H1 (cell line): ENCODE measurements around the gene PLPPR1. TPM values are rescaled to one million over a fixed set of nuclear protein-coding genes. Genes with fewer than 3 reads are reported as not detected.

ENCODE experiments used
- CTCF ChIA-PET: fragments of 300-600 bp; sonication (Branson Sonifier 250); formaldehyde crosslinking; loops from one replicate; lab custom pipeline; 2021; ENCODE audit not compliant: partially characterized antibody; lab: Charles Lee
- POLR2A ChIA-PET: fragments of 300-600 bp; sonication (Branson Sonifier 250); formaldehyde crosslinking; loops from one replicate; lab custom pipeline; 2021; ENCODE audit warnings: inconsistent platforms; ENCODE audit not compliant: partially characterized antibody; lab: Charles Lee
- DNase-seq, 2 experiments: peaks; one replicate each; pipeline versions ENCODE4 v3.0.0 to v3.0.0-alpha.2; 2010 to 2022; ENCODE audit warnings: low spot score in 2 of 2, low read depth in 1 of 2, mixed read lengths in 1 of 2
- FAIRE-seq: peaks from 2 replicates; lab custom pipeline; 2011; peaks lifted over from hg19 to GRCh38; lab: Jason Lieb, UNC
- H2AFZ ChIP-seq: 2 replicates; pipeline ENCODE4 v1.8.1; 2012; ENCODE audit warnings: low read length, inconsistent platforms
- H2AK5ac ChIP-seq: 2 replicates; pipeline ENCODE4 v1.6.1; 2013; ENCODE audit warnings: low read depth, low read length
- H2BK120ac ChIP-seq: replicated peaks from 2 replicates; pipeline ENCODE3; 2013; ENCODE audit warnings: low read depth, low read length, inconsistent platforms
- H2BK12ac ChIP-seq: 2 replicates; pipeline ENCODE4 v1.6.1; 2013; ENCODE audit warnings: low read depth, low read length
- H2BK15ac ChIP-seq: 2 replicates; pipeline ENCODE4 v1.6.1; 2013; ENCODE audit warnings: low read length
- H2BK20ac ChIP-seq: 2 replicates; pipeline ENCODE4 v1.6.1; 2013; ENCODE audit warnings: low read length
- H2BK5ac ChIP-seq: 2 replicates; pipeline ENCODE4 v1.6.1; 2013; ENCODE audit warnings: low read depth, low read length
- H3K14ac ChIP-seq: 2 replicates; pipeline ENCODE4 v1.6.1; 2013; ENCODE audit warnings: inconsistent platforms; ENCODE audit not compliant: insufficient read length
- H3K18ac ChIP-seq: 2 replicates; pipeline ENCODE4 v1.6.1; 2013; ENCODE audit warnings: low read length; ENCODE audit errors: extremely low read depth
- H3K23ac ChIP-seq: 2 replicates; pipeline ENCODE4 v1.6.1; 2013; ENCODE audit warnings: inconsistent platforms; ENCODE audit not compliant: insufficient read length
- H3K23me2 ChIP-seq: 2 replicates; pipeline ENCODE4 v1.6.1; 2013; ENCODE audit warnings: low read depth, low read length
- H3K27ac ChIP-seq: 2 replicates; pipeline ENCODE4 v1.6.1; 2011; ENCODE audit warnings: low read depth, low read length, inconsistent platforms
- H3K27me3 ChIP-seq, 4 experiments: replicated peaks in 1 of 4; 1 replicate in 1 of 4; 2 replicates in 3 of 4; pipeline versions ENCODE4 v1.6.1 to v1.8.1; 2011 to 2013; ENCODE audit warnings: low read length in 3 of 4, mild to moderate bottlenecking in 3 of 4, inconsistent platforms in 2 of 4, mixed read lengths in 2 of 4, moderate library complexity in 1 of 4; ENCODE audit not compliant: control insufficient read depth in 3 of 4, insufficient read depth in 3 of 4; ENCODE audit errors: extremely low read depth in 1 of 4
- H3K36me3 ChIP-seq, 4 experiments: 2 replicates each; pipeline versions ENCODE4 v1.6.1 to v1.8.1; 2011 to 2013; ENCODE audit warnings: mild to moderate bottlenecking in 4 of 4, low read length in 3 of 4, moderate library complexity in 2 of 4, control low read depth in 1 of 4, inconsistent platforms in 1 of 4; ENCODE audit not compliant: insufficient read depth in 4 of 4, control insufficient read depth in 2 of 4
- H3K4ac ChIP-seq: replicated peaks from 2 replicates; pipeline ENCODE3; 2013; ENCODE audit warnings: low read length, low read depth, mixed read lengths, inconsistent platforms; ENCODE audit not compliant: insufficient read length
- H3K4me1 ChIP-seq, 4 experiments: replicated peaks in 1 of 4; 1 replicate in 1 of 4; 2 replicates in 3 of 4; pipeline versions ENCODE4 v1.6.1 to v1.8.1; 2011 to 2013; ENCODE audit warnings: low read length in 3 of 4, inconsistent platforms in 2 of 4, mixed read lengths in 1 of 4; ENCODE audit not compliant: insufficient read depth in 4 of 4, control insufficient read depth in 3 of 4
- H3K4me2 ChIP-seq, 2 experiments: 2 replicates each; pipeline versions ENCODE4 v1.6.1 to v1.8.1; 2011 to 2013; ENCODE audit warnings: low read depth in 2 of 2, low read length in 2 of 2, control low read depth in 1 of 2, inconsistent platforms in 1 of 2, mild to moderate bottlenecking in 1 of 2; ENCODE audit not compliant: insufficient read depth in 1 of 2
- H3K4me3 ChIP-seq, 4 experiments: fragments of 200-600, 300-600 bp in 1 of 4; sonication (generic), shearing (Covaris generic), sonication (Bioruptor Twin) in 1 of 4; 2 replicates each; pipeline versions ENCODE4 v1.5.1 to v1.8.1; 2011 to 2016; ENCODE audit warnings: low read length in 4 of 4, low read depth in 3 of 4, control low read depth in 2 of 4, inconsistent platforms in 2 of 4, mild to moderate bottlenecking in 2 of 4, mixed read lengths in 1 of 4, moderate library complexity in 1 of 4; ENCODE audit not compliant: insufficient read depth in 2 of 4; ENCODE audit errors: extremely low read depth in 1 of 4
- H3K56ac ChIP-seq: replicated peaks from 2 replicates; pipeline ENCODE3; 2013; ENCODE audit warnings: low read depth, mild to moderate bottlenecking, mixed read lengths, low read length, inconsistent platforms; ENCODE audit not compliant: insufficient read length
- H3K79me1 ChIP-seq: 2 replicates; pipeline ENCODE4 v1.6.1; 2013; ENCODE audit warnings: low read depth, low read length, control low read depth
- H3K79me2 ChIP-seq, 2 experiments: 2 replicates each; pipeline versions ENCODE4 v1.6.1 to v1.8.1; 2012 to 2013; ENCODE audit warnings: low read length in 2 of 2, mild to moderate bottlenecking in 2 of 2, inconsistent platforms in 1 of 2; ENCODE audit not compliant: insufficient read depth in 2 of 2, control insufficient read depth in 1 of 2
- H3K9ac ChIP-seq, 4 experiments: replicated peaks in 1 of 4; 1 replicate in 1 of 4; 2 replicates in 3 of 4; pipeline versions ENCODE4 v1.6.1 to v1.8.1; 2011 to 2013; ENCODE audit warnings: low read depth in 3 of 4, low read length in 3 of 4, control low read depth in 2 of 4, mild to moderate bottlenecking in 2 of 4, moderate library complexity in 2 of 4, inconsistent platforms in 1 of 4; ENCODE audit errors: extremely low read depth in 1 of 4
- H3K9me3 ChIP-seq, 2 experiments: 2 replicates each; pipeline versions ENCODE4 v1.6.1 to v1.8.1; 2012 to 2013; ENCODE audit warnings: mild to moderate bottlenecking in 2 of 2, moderate library complexity in 2 of 2, control low read depth in 1 of 2, inconsistent platforms in 1 of 2, low read depth in 1 of 2, low read length in 1 of 2, mixed read lengths in 1 of 2; ENCODE audit not compliant: insufficient read depth in 2 of 2
- H4K20me1 ChIP-seq, 2 experiments: replicated peaks in 1 of 2; 2 replicates each; pipeline versions ENCODE3 to v1.8.1; 2011 to 2013; ENCODE audit warnings: inconsistent platforms in 2 of 2, low read length in 2 of 2, mild to moderate bottlenecking in 1 of 2; ENCODE audit not compliant: insufficient read depth in 2 of 2, control insufficient read depth in 1 of 2
- H4K5ac ChIP-seq: 2 replicates; pipeline ENCODE4 v1.6.1; 2013; ENCODE audit warnings: low read length, low read depth, mixed read lengths, inconsistent platforms; ENCODE audit not compliant: insufficient read length
- H4K8ac ChIP-seq: 2 replicates; pipeline ENCODE4 v1.8.0; 2013; ENCODE audit warnings: mild to moderate bottlenecking, moderate library complexity, low read length, inconsistent platforms; ENCODE audit not compliant: insufficient read depth; ENCODE audit errors: extremely low read depth
- H4K91ac ChIP-seq: replicated peaks from 2 replicates; pipeline ENCODE3; 2013; ENCODE audit warnings: low read length, mixed read lengths, inconsistent platforms; ENCODE audit not compliant: insufficient read length
- ASH2L ChIP-seq: fragments of 200-600, 300-600 bp; sonication (generic); IDR thresholded peaks from one replicate; pipeline ENCODE4 v1.7.1; 2017; ENCODE audit warnings: low read length
- CEBPB ChIP-seq: IDR thresholded peaks from 2 replicates; pipeline ENCODE4 v1.6.1; 2012; ENCODE audit warnings: low read depth, low read length
- FOSL1 ChIP-seq: IDR thresholded peaks from 2 replicates; pipeline ENCODE4 v1.6.1; 2011; ENCODE audit warnings: mild to moderate bottlenecking, low read depth, low read length, moderate library complexity; ENCODE audit not compliant: insufficient read depth
- MAFK ChIP-seq: IDR thresholded peaks from 2 replicates; pipeline ENCODE4 v1.6.1; 2012; ENCODE audit warnings: low read depth, mild to moderate bottlenecking, improper control_type of control experiment, low read length
- NANOG ChIP-seq: IDR thresholded peaks from 2 replicates; pipeline ENCODE4 v1.6.1; 2011; ENCODE audit warnings: low read length, low read depth, mild to moderate bottlenecking, inconsistent platforms; ENCODE audit not compliant: insufficient read depth, poor library complexity, severe bottlenecking
- PHF8 ChIP-seq: fragments of 200-600 bp; sonication (generic); conservative IDR thresholded peaks from 2 replicates; pipeline ENCODE4 v1.7.1; 2012; ENCODE audit warnings: low read depth, mild to moderate bottlenecking, inconsistent platforms, low read length, moderate library complexity
- RAD21 ChIP-seq, 2 experiments: IDR thresholded peaks in 1 of 2; conservative IDR thresholded peaks in 1 of 2; 2 replicates each; pipeline ENCODE4 v1.6.1; 2011; ENCODE audit warnings: low read depth in 2 of 2, low read length in 2 of 2, improper control_type of control experiment in 1 of 2, inconsistent platforms in 1 of 2, mild to moderate bottlenecking in 1 of 2, moderate library complexity in 1 of 2
- RBBP5 ChIP-seq: IDR thresholded peaks from 2 replicates; pipeline ENCODE4 v1.7.1; 2012; ENCODE audit warnings: low read depth, mild to moderate bottlenecking, inconsistent platforms, low read length, moderate library complexity, borderline replicate concordance
- SAP30 ChIP-seq: fragments of 300-600 bp; sonication (generic); IDR thresholded peaks from 2 replicates; pipeline ENCODE4 v1.7.1; 2012; ENCODE audit warnings: low read length, moderate library complexity, mild to moderate bottlenecking, inconsistent platforms; ENCODE audit not compliant: insufficient read depth, insufficient replicate concordance
- SP1 ChIP-seq: IDR thresholded peaks from 2 replicates; pipeline ENCODE4 v1.6.1; 2011; ENCODE audit warnings: low read depth, low read length
- SP2 ChIP-seq: IDR thresholded peaks from 2 replicates; pipeline ENCODE4 v1.6.1; 2012; ENCODE audit warnings: mild to moderate bottlenecking, low read length, inconsistent platforms
- TAF1 ChIP-seq: IDR thresholded peaks from 2 replicates; pipeline ENCODE4 v1.6.1; 2011; ENCODE audit warnings: mild to moderate bottlenecking, low read depth, low read length
- TCF12 ChIP-seq: IDR thresholded peaks from 2 replicates; pipeline ENCODE4 v1.6.1; 2011; ENCODE audit warnings: low read depth, mild to moderate bottlenecking, low read length
- TEAD4 ChIP-seq: IDR thresholded peaks from 2 replicates; pipeline ENCODE4 v1.6.1; 2012; ENCODE audit warnings: low read depth, low read length, inconsistent platforms, mixed read lengths
- ZNF274 ChIP-seq: IDR thresholded peaks from 2 replicates; pipeline ENCODE4 v1.7.0; 2012; ENCODE audit warnings: low read length, borderline replicate concordance; ENCODE audit errors: extremely low read depth
- polyA plus RNA-seq, 7 experiments: library from polyadenylated mRNA; depleted of rRNA in 3 of 7; stranded (reverse) in 5 of 7; unstranded in 2 of 7; fragments of >200 nt in 5 of 7; fragments of 200-250 nt in 2 of 7; gene quantifications; 1 replicate in 5 of 7; 2 replicates in 1 of 7; 4 replicates in 1 of 7; pipeline versions ENCODE4 v1.2.1 to v1.2.3, GENCODE V29; 2011 to 2013; ENCODE audit warnings: missing spikeins in 2 of 7, mixed read lengths in 2 of 7
- total RNA-seq: library from RNA; stranded (reverse); fragmentation: NEBNext Ultra II Directional; extraction: Animal tissue kit (Norgen Biotek cat#: 25700); gene quantifications from 2 replicates; pipeline ENCODE4 v1.2.1, GENCODE V29; 2021

PLPPR1 gene
- total and polyA plus RNA-seq, 2 of the 8 experiments (the other 6 are each of a cell fraction or from before 2014, with no cell fraction given): 1.4 to 1.8 TPM

DNA sequence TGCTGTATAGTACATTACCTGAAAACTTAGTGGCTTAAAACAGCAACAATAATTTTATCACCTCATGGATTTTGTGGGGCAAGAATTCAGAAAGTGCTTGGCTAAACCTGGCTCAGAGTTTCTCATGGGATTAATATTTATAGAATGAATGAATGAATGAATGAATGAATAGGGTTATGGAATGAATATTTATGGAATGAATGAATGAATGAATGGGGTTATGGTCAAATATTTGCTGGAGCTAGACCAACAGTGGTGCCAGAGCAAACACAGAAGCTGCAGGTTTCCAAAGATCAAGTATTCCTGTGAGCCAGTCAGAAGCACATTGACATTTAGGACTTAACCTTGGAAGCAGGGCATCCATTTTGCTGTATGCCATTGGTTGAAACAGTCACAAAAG lies 35.7 kb downstream of the PLPPR1 start:
- no peaks in the 10 kb centered on the region for H3K79me2 ChIP-seq
- H3K23me2 ChIP-seq: no peaks in the 10 kb centered on the region
- no peaks in the 10 kb centered on the region for H3K4me1 ChIP-seq
- no peak overlapping the region for H2AFZ ChIP-seq
- no peak overlapping the region for H3K56ac ChIP-seq
- H4K91ac ChIP-seq: no peak overlapping the region
- no peak overlapping the region for H2BK120ac ChIP-seq
- no peak overlapping the region for H3K4me2 ChIP-seq
- FAIRE-seq (no peak), DNase-seq (no peak)
- ChIA-PET POLR2A (no interaction called here), CTCF (interaction anchor here (0.7 to 1.0 kb wide), 2 partner anchors 9 to 127 kb away, joined by 3 read pairs; no protein-coding TSS in a partner anchor)
- no peak overlapping the region for H3K4ac ChIP-seq
- H3K9ac ChIP-seq: no peak overlapping the region
- H3K79me1 ChIP-seq: no peaks in the 10 kb centered on the region
- H3K9me3 ChIP-seq: no peaks in the 10 kb centered on the region
- no peak overlapping the region for H2BK20ac ChIP-seq
- no peak overlapping the region for H2AK5ac ChIP-seq
- H2BK5ac ChIP-seq: no peak overlapping the region
- H4K8ac ChIP-seq: no peak overlapping the region
- no peak overlapping the region for H2BK12ac ChIP-seq
- no peaks in the 10 kb centered on the region for H3K36me3 ChIP-seq
- H3K18ac ChIP-seq: no peak overlapping the region
- H3K23ac ChIP-seq: no peak overlapping the region
- H3K4me3 ChIP-seq: no peak overlapping the region
- H4K20me1 ChIP-seq: no peaks in the 10 kb centered on the region
- H3K27me3 ChIP-seq: no peaks in the 10 kb centered on the region
- no peak overlapping the region for H4K5ac ChIP-seq
- H3K27ac ChIP-seq: no peak overlapping the region
- no peak overlapping the region for H3K14ac ChIP-seq
- no peak overlapping the region for H2BK15ac ChIP-seq
- TF ChIP-seq CEBPB (no peak), PHF8 (no peak), MAFK (no peak), SP1 (no peak), RAD21 (IDR thresholded peaks at IDR 0.05 in 1 of 2, conservative IDR thresholded peaks at IDR 0.05 in 1 of 2; ENCODE audit: low read depth in 2 of 2, low read length in 2 of 2) (no peak), ASH2L (no peak), RBBP5 (no peak), SAP30 (no peak), TAF1 (no peak), ZNF274 (no peak), TEAD4 (no peak), TCF12 (no peak), NANOG (no peak), SP2 (no peak), FOSL1 (no peak)
